Measurements from ENCODE around the gene DPH2. TPM values are rescaled to one million over a fixed set of nuclear protein-coding genes. Genes with fewer than 3 reads are reported as not detected.

The DPH2 gene, protein sequence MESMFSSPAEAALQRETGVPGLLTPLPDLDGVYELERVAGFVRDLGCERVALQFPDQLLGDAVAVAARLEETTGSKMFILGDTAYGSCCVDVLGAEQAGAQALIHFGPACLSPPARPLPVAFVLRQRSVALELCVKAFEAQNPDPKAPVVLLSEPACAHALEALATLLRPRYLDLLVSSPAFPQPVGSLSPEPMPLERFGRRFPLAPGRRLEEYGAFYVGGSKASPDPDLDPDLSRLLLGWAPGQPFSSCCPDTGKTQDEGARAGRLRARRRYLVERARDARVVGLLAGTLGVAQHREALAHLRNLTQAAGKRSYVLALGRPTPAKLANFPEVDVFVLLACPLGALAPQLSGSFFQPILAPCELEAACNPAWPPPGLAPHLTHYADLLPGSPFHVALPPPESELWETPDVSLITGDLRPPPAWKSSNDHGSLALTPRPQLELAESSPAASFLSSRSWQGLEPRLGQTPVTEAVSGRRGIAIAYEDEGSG
- total RNA-seq (2014; rRNA removed; shearing (Covaris generic)) = 43.0 and 47.6 TPM in 2 replicates

- in situ Hi-C loops (cut with HindIII; ENCODE audit: low sequenced_read_pairs) = loop anchor here (10.0 kb wide), 1 partner anchor 75 kb away; no protein-coding TSS in a partner anchor
- DNase-seq (ENCODE audit: low spot score) = peak; percentile 99
Observed at GRCh38 chr1:43969746-43970466, at the start of gene DPH2. DPH2 (plus strand) TSS chr1:43970010; CDS start chr1:43970176, 166 bp downstream.

GRCh38 chr1:43921022-43921421, 48.8 kb upstream of the DPH2 start:
- no peak for DNase-seq (ENCODE audit: low spot score)
- in situ Hi-C loops (cut with HindIII; ENCODE audit: low sequenced_read_pairs) = no loop called here

DNA sequence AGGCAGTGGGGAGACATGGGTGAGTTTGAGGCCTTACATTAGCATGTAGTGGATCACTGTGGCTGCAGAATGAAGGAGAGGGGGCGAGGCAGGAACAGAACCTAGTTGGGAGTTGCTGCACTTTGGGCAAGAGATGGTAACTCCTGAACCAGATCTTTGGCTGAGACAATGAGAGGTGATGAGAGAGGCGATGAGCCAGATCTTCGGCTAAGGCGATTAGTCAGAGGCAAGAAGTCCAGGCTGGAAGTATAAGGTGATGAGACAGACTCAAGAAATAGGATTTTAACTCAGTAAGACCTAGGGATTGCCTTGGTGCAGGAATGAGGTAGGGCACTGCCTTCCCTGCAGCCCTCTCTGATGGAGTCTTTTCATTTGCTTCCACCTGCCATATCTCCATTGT, 45.3 kb upstream of the DPH2 start:
- in situ Hi-C loops (cut with HindIII; ENCODE audit: low sequenced_read_pairs) = no loop called here
- DNase-seq (ENCODE audit: low spot score) = no peak

GRCh38 chr1:43925846-43926245, 44.0 kb upstream of the DPH2 start:
- in situ Hi-C loops (cut with HindIII; ENCODE audit: low sequenced_read_pairs) = no loop called here
- DNase-seq (ENCODE audit: low spot score) = no peak

DNA sequence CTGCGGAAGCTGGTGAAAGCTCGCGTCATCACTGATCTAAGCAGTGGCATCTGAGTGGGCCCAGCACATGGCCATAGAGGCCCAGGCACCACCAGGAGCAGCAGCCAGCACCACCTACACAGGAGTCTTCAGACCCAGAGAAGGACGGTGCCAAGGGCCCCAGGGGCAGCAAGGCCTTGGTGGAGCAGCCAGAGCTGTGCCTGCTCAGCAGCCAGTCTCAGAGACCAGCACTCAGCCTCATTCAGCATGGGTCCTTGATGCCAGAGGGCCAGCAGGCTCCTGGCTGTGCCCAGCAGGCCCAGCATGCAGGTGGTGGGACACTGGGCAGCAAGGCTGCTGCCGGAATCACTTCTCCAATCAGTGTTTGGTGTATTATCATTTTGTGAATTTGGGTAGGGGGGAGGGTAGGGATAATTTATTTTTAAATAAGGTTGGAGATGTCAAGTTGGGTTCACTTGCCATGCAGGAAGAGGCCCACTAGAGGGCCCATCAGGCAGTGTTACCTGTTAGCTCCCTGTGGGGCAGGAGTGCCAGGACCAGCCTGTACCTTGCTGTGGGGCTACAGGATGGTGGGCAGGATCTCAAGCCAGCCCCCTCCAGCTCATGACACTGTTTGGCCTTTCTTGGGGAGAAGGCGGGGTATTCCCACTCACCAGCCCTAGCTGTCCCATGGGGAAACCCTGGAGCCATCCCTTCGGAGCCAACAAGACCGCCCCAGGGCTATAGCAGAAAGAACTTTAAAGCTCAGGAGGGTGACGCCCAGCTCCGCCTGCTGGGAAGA, 39.5 kb upstream of the DPH2 start:
- in situ Hi-C loops (cut with HindIII; ENCODE audit: low sequenced_read_pairs) = no loop called here
- DNase-seq (ENCODE audit: low spot score) = peak; percentile 33

- in situ Hi-C loops (cut with HindIII; ENCODE audit: low sequenced_read_pairs) = no loop called here
- DNase-seq (ENCODE audit: low spot score) = no peak
Observed at GRCh38 chr1:43930949-43931275, 38.9 kb upstream of the DPH2 start.

DNA sequence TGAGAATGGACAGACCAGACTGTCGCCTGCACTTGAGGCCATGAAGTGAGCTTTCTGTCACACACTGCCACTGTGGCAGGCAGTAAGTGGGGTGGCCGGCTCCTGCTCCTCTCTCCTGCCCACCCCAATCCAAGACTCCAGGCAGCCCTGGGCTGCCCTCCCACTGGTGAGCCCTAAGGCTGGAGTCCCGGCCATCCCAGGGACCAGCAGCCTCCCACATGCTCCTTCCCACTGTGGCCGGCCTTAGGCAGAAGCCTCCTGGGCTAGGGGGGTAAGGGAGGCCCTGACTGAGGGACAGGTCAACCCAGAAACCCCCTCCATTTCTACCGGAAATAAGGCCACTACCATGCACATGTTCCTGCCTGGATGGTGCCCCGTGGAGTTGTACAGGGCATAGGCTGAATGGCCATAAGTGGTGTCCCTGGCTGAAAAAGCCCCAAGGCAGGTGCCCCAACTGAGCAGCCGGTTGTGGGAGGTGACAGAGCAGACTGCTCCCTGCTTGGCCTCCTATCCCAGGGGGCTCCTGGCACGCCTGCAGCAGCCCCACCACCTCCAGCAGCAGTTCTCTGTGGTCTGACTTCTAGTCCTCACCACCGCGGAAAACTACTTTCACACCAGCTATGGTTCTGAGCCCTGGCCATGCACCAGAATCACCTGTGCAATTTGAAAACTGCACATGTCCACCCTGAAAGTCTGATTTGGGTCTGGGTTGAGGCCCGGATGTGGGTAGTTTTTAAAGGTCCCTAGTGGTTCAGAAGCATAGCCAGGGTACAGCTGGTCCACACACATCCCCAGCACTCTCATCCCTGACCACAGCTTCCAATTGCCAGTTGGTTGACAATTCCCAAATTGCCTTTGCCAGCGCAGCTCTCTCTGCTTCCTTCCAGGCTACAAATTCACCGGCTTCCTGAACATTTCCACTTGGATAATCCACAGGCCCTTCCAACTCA, 37.8 kb upstream of the DPH2 start:
- in situ Hi-C loops (cut with HindIII; ENCODE audit: low sequenced_read_pairs) = no loop called here
- DNase-seq (ENCODE audit: low spot score) = no peak

DNA sequence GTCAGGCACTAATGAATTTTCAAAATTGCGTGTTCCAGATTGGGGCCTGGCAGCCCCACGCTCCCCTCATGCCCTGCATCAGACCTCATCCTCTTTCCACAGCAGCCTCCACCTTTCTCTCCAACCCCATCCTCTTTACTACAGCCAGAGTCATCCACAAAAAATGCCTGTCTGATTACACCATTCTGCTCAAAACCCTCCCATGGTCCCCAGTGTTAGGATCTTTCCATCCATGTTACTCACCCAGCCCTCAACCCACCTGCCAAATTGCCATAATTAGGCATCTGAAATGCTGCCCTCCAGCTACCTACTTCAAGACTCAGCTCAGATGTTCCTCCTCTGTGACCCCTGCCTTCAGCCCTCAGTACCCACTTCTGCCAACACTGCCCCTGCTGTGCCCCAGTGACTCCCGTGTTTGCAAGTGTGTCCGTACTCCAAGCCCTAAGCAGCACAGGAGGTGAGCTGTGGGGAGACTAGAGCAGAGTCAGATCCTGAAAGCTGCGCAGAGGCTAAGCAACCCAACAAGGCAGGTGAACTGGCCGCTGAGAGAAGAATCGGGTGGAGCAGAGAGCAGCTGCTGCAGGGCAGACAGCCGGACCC, 36.9 kb upstream of the DPH2 start:
- in situ Hi-C loops (cut with HindIII; ENCODE audit: low sequenced_read_pairs) = no loop called here
- no peak for DNase-seq (ENCODE audit: low spot score)

GRCh38 chr1:43933386-43934100, 36.3 kb upstream of the DPH2 start, which contains the start of gene ARTN:
ARTN (plus strand) TSS chr1:43933801; CDS start chr1:43935657, 1,856 bp downstream.
- in situ Hi-C loops (cut with HindIII; ENCODE audit: low sequenced_read_pairs) = no loop called here
- no peak for DNase-seq (ENCODE audit: low spot score)

- DNase-seq (ENCODE audit: low spot score) = peak; percentile 62
Observed at GRCh38 chr1:43934101-43934985, 35.5 kb upstream of the DPH2 start.

DNA sequence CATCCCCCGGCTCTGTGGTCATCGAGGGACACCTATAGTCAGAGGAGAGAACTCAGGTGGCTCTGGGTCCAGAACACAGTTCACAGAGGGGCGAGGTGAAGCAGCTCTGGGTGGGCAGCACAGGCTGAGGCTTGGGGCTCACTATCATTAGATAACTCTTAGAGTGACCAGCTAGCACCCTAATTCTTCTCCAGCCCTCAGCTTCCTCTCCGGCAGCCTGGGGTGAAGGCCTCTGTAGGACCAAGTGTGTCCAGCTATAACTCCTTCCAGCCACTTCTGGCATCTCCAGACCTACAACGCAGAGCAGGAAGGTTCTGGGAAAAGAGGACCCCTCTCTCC, 34.9 kb upstream of the DPH2 start:
- DNase-seq (ENCODE audit: low spot score) = no peak
- in situ Hi-C loops (cut with HindIII; ENCODE audit: low sequenced_read_pairs) = no loop called here

More at GRCh38 chr1:43934101-43934985, 35.5 kb upstream of the DPH2 start:
- in situ Hi-C loops (cut with HindIII; ENCODE audit: low sequenced_read_pairs) = no loop called here

DNA sequence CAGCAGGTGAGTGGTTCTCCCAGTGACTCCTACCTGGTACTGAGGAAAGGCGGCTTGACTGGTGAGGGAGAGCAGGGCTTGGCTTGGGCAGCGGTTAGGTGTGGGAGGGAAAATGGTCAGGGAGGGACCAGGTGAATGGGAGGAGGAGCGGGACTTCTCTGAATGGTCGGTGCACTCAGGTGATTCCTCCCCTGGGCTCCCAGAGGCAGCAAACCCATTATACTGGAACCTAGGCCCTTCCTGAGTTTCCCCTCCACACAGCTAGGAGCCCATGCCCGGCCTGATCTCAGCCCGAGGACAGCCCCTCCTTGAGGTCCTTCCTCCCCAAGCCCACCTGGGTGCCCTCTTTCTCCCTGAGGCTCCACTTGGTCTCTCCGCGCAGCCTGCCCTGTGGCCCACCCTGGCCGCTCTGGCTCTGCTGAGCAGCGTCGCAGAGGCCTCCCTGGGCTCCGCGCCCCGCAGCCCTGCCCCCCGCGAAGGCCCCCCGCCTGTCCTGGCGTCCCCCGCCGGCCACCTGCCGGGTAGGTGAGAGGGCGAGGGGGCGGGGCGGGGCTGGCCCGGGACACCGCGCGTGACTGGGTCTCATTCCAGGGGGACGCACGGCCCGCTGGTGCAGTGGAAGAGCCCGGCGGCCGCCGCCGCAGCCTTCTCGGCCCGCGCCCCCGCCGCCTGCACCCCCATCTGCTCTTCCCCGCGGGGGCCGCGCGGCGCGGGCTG, 33.9 kb upstream of the DPH2 start:
- DNase-seq (ENCODE audit: low spot score) = no peak
- in situ Hi-C loops (cut with HindIII; ENCODE audit: low sequenced_read_pairs) = no loop called here

DNA sequence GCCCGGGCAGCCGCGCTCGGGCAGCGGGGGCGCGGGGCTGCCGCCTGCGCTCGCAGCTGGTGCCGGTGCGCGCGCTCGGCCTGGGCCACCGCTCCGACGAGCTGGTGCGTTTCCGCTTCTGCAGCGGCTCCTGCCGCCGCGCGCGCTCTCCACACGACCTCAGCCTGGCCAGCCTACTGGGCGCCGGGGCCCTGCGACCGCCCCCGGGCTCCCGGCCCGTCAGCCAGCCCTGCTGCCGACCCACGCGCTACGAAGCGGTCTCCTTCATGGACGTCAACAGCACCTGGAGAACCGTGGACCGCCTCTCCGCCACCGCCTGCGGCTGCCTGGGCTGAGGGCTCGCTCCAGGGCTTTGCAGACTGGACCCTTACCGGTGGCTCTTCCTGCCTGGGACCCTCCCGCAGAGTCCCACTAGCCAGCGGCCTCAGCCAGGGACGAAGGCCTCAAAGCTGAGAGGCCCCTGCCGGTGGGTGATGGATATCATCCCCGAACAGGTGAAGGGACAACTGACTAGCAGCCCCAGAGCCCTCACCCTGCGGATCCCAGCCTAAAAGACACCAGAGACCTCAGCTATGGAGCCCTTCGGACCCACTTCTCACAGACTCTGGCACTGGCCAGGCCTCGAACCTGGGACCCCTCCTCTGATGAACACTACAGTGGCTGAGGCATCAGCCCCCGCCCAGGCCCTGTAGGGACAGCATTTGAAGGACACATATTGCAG, 33.2 kb upstream of the DPH2 start:
- peak; percentile 43 for DNase-seq (ENCODE audit: low spot score)
- in situ Hi-C loops (cut with HindIII; ENCODE audit: low sequenced_read_pairs) = no loop called here

DNA sequence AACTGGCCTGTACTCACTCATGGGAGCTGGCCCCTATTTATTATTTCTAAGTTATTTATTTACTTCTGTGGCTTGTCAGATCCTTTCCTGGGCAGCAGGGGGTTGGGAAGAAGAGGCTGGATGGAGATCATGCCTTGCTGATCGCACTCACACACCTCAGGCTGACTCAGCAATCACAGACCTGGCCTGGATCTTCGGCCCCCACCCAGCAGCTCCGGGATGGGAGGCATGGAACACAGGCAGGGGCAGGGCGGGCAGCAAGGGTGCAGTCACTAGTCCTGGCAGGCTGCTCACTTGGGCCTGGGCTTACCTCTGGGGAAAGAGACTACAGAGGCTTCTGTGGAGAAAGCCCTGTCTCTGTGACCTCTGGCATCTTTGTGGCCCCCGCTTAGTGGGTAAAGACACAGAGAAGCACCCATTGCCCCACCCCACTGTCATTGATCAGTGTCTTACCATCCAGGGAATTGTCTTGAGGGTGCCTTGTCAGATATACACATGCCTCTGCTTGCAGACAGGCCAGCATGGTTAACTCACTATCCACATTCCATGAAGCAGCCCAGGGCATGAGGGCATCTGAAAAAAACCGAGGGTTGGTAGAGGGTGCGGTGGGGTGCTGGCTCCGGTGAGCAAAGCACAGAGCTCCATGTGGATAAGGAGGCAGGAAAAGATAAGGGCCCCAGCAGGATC, 32.5 kb upstream of the DPH2 start:
- in situ Hi-C loops (cut with HindIII; ENCODE audit: low sequenced_read_pairs) = no loop called here
- no peak for DNase-seq (ENCODE audit: low spot score)

DNA sequence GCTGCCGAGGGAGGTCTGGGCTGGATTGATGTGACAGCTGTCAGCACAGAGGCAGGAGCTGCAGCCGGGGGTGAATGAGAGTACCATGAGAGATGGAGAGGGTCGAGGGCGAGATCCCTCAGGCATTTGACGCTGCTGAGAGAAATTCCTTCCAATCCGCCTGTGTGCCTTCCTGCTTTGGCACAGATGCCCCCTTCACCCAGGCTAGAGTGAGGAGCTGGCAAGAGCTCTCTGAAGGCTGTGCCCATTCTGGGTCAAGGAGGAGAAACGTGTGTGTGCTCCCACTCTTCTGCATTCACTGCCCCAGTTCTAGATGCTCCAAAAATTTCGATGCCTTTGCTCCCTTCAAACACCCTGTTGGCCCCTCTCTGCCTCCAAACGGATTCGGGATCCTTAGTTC, 31.4 kb upstream of the DPH2 start:
- in situ Hi-C loops (cut with HindIII; ENCODE audit: low sequenced_read_pairs) = no loop called here
- peak; percentile 65 for DNase-seq (ENCODE audit: low spot score)

All from G401 (cell line).